ENCODE measurements around the gene EDC4. TPM values are rescaled to one million over a fixed set of nuclear protein-coding genes. Genes with fewer than 3 reads are reported as not detected.

Gene EDC4
- total RNA-seq, 2 experiments from 2014 or later, result 86.6 to 89.6 TPM

DNA sequence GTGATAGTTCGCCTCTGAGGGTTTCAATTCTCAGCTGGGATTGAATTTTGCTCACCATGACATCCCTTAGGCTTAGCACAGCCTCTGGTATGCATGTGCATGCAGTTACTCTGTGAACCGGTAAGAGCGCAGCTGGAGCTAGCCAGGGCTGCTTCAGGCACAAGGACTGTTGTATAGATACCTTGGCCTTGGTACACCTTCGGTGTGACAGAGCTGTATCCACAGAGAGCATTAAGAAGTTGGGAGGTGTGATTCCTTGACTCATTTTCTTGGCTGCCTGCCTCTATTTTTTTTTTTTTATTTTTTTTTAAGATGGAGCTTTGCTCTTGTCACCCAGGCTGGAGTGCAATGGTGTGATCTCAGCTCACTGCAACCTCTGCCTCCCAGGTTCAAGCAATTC lies 28.4 kb upstream of the EDC4 start:
- TF ChIP-seq CTCF (conservative IDR thresholded peaks at IDR 0.05; ENCODE audit: low read length) (no peak), EZH2phosphoT487 (IDR thresholded peaks at IDR 0.05; ENCODE audit: borderline replicate concordance, low read depth, low read length) (no peak)
- Histone ChIP-seq H3K4me2 (ENCODE audit: low read length) (peak overlapping the region; percentile 98), H4K20me1 (ENCODE audit: insufficient read depth, low read length) (peaks cover 16% of the 10 kb centered on the region; the same call in 1 of the 2 replicates), H3K9me2 (ENCODE audit: insufficient read depth, low read length) (no peaks in the 10 kb centered on the region), H3K9me3 (ENCODE audit: low read length) (no peaks in the 10 kb centered on the region), H3K79me2 (ENCODE audit: insufficient read depth, low read depth, low read length) (peaks cover 60% of the 10 kb centered on the region), H3K36me3 (ENCODE audit: insufficient read depth, low read length) (peaks cover 14% of the 10 kb centered on the region), H3K27ac (ENCODE audit: low read depth, low read length, poor library complexity, severe bottlenecking) (no peak overlapping the region), H3K4me3 (ENCODE audit: low read depth, low read length, poor library complexity, severe bottlenecking) (peak overlapping the region; percentile 99), H3K4me1 (ENCODE audit: insufficient read depth, low read length, poor library complexity, severe bottlenecking) (peaks cover 45% of the 10 kb centered on the region), H2AFZ (ENCODE audit: low read length) (no peak overlapping the region)
- intact Hi-C loops (cut with micrococcal nuclease; ENCODE audit: unreplicated experiment), result no loop called here
- POLR2A ChIA-PET, result interaction anchor here (0.6 to 1.2 kb wide), 7 partner anchors 8 to 1492 kb away, joined by 3 to 6 read pairs (median 3); no protein-coding TSS in a partner anchor
- BruUV-seq (replicated peaks), result no TSS peak
- CTCF ChIA-PET (ENCODE audit: unreplicated experiment), result interaction anchor here (0.6 kb wide), 1 partner anchor 24 kb away, joined by 5 read pairs; no protein-coding TSS in a partner anchor
- peak; percentile 23 for DNase-seq (ENCODE audit: low spot score)

- TF ChIP-seq EZH2phosphoT487 (IDR thresholded peaks at IDR 0.05; ENCODE audit: borderline replicate concordance, low read depth, low read length) (no peak), CTCF (conservative IDR thresholded peaks at IDR 0.05; ENCODE audit: low read length) (no peak)
- H3K9me3 ChIP-seq (ENCODE audit: low read length), result no peaks in the 10 kb centered on the region
- CTCF ChIA-PET (ENCODE audit: unreplicated experiment), result interaction anchor here (1.2 to 1.4 kb wide), 2 partner anchors 12 to 29 kb away, joined by 4 to 5 read pairs; no protein-coding TSS in a partner anchor
- no peak overlapping the region; the same call in 1 of the 2 replicates for H2AFZ ChIP-seq (ENCODE audit: low read length)
- peaks cover 21% of the 10 kb centered on the region for H3K36me3 ChIP-seq (ENCODE audit: insufficient read depth, low read length)
- peak overlapping the region; percentile 80 for H3K27ac ChIP-seq (ENCODE audit: low read depth, low read length, poor library complexity, severe bottlenecking)
- H4K20me1 ChIP-seq (ENCODE audit: insufficient read depth, low read length), result peaks cover 16% of the 10 kb centered on the region; the same call in 1 of the 2 replicates
- H3K4me1 ChIP-seq (ENCODE audit: insufficient read depth, low read length, poor library complexity, severe bottlenecking), result peaks cover 45% of the 10 kb centered on the region
- peak; percentile 31 for DNase-seq (ENCODE audit: low spot score)
- H3K79me2 ChIP-seq (ENCODE audit: insufficient read depth, low read depth, low read length), result peaks cover 70% of the 10 kb centered on the region
- no peaks in the 10 kb centered on the region for H3K9me2 ChIP-seq (ENCODE audit: insufficient read depth, low read length)
- peak overlapping the region; percentile 98 for H3K4me2 ChIP-seq (ENCODE audit: low read length)
- POLR2A ChIA-PET, result interaction anchor here (0.6 to 1.4 kb wide), 7 partner anchors 11 to 1022 kb away, joined by 3 to 7 read pairs (median 3); partner anchors contain the start of genes RANBP10 and TSNAXIP1
- H3K4me3 ChIP-seq (ENCODE audit: low read depth, low read length, poor library complexity, severe bottlenecking), result peak overlapping the region; percentile 99
- no TSS peak for BruUV-seq (replicated peaks)
- intact Hi-C loops (cut with micrococcal nuclease; ENCODE audit: unreplicated experiment), result loop anchor here (1.0 kb wide), 2 partner anchors 27 to 324 kb away; no protein-coding TSS in a partner anchor
These were observed 27.4 kb upstream of the EDC4 start for GRCh38 chr16:67845291-67846062.

All from OCI-LY7 (cell line).